ENCODE measurements around the gene SEMG2.

Gene SEMG2

GRCh38 chr20:45221076-45221475 is at the start of gene SEMG2:
Gene SEMG2, plus strand, starts transcription at chr20:45221373. Its CDS starts 17 bp downstream, at chr20:45221390.
- no peak for DNase-seq (ENCODE audit: low read depth in 2 of 2)

GRCh38 chr20:45173522-45173921 is 47.7 kb upstream of the SEMG2 start:
- no peak for DNase-seq (ENCODE audit: low read depth in 2 of 2)

GRCh38 chr20:45174434-45175364 is 46.5 kb upstream of the SEMG2 start, which contains the start of gene PI3:
Gene PI3, plus strand, starts transcription at chr20:45174902. Its CDS starts 21 bp downstream, at chr20:45174923.
- DNase-seq (ENCODE audit: low read depth in 2 of 2): no peak

- no peak for DNase-seq (ENCODE audit: low read depth in 2 of 2)
Measured at GRCh38 chr20:45176526-45177267, 44.5 kb upstream of the SEMG2 start.

- no peak for DNase-seq (ENCODE audit: low read depth in 2 of 2)
Measured at GRCh38 chr20:45179166-45179565, 42.0 kb upstream of the SEMG2 start.

GRCh38 chr20:45181639-45182038 is 39.5 kb upstream of the SEMG2 start:
- no peak for DNase-seq (ENCODE audit: low read depth in 2 of 2)

- DNase-seq (ENCODE audit: low read depth in 2 of 2): no peak
Measured at GRCh38 chr20:45183084-45183483, 38.1 kb upstream of the SEMG2 start.

- no peak for DNase-seq (ENCODE audit: low read depth in 2 of 2)
Measured at GRCh38 chr20:45187693-45188092, 33.5 kb upstream of the SEMG2 start.

- DNase-seq (ENCODE audit: low read depth in 2 of 2): no peak
Measured at GRCh38 chr20:45189067-45189609, 32.0 kb upstream of the SEMG2 start.

- DNase-seq (ENCODE audit: low read depth in 2 of 2): no peak
Measured at GRCh38 chr20:45189861-45190260, 31.3 kb upstream of the SEMG2 start.

- DNase-seq (ENCODE audit: low read depth in 2 of 2): no peak
Measured at GRCh38 chr20:45191926-45192325, 29.2 kb upstream of the SEMG2 start.

- no peak for DNase-seq (ENCODE audit: low read depth in 2 of 2)
Measured at GRCh38 chr20:45193331-45193730, 27.8 kb upstream of the SEMG2 start.

- no peak for DNase-seq (ENCODE audit: low read depth in 2 of 2)
Measured at GRCh38 chr20:45206725-45207124, 14.4 kb upstream of the SEMG2 start, which contains the start of gene SEMG1. Gene SEMG1, plus strand, starts transcription at chr20:45207033. Its CDS starts 21 bp downstream, at chr20:45207054.

- DNase-seq (ENCODE audit: low read depth in 2 of 2): no peak
Measured at GRCh38 chr20:45209924-45210323, 11.2 kb upstream of the SEMG2 start.

GRCh38 chr20:45211569-45212474 is 9.4 kb upstream of the SEMG2 start:
- DNase-seq (ENCODE audit: low read depth in 2 of 2): no peak

GRCh38 chr20:45212836-45213235 is 8.3 kb upstream of the SEMG2 start:
- no peak for DNase-seq (ENCODE audit: low read depth in 2 of 2)

- no peak for DNase-seq (ENCODE audit: low read depth in 2 of 2)
Measured at GRCh38 chr20:45218124-45218523, 3.0 kb upstream of the SEMG2 start.

GRCh38 chr20:45218636-45219035 is 2.5 kb upstream of the SEMG2 start:
- DNase-seq (ENCODE audit: low read depth in 2 of 2): no peak

GRCh38 chr20:45223136-45223535 is 2.0 kb downstream of the SEMG2 start:
- DNase-seq (ENCODE audit: low read depth in 2 of 2): no peak

GRCh38 chr20:45226287-45226686 is 5.1 kb downstream of the SEMG2 start:
- no peak for DNase-seq (ENCODE audit: low read depth in 2 of 2)

Measured in stimulated activated CD4-positive, alpha-beta T cell treated with anti-CD3 and anti-CD28 coated beads, Interleukin-1b, Interleukin-23, amount 100 ng/mL, for 4 hours (primary cell).